Muscle layer of colon (tissue), 2 donors: ENCODE data around the gene ASB10.

ENCODE experiments used
- H3K27ac ChIP-seq: one replicate; pipeline ENCODE4 v1.7.0; 2013; ENCODE audit warnings: low read depth, mild to moderate bottlenecking, low read length, moderate library complexity
- H3K27me3 ChIP-seq, 2 donors: one replicate each; pipeline ENCODE4 v1.7.0; 2013; ENCODE audit warnings: low read length in 2 of 2, mild to moderate bottlenecking in 2 of 2; ENCODE audit not compliant: insufficient read depth in 2 of 2, control insufficient read depth in 1 of 2
- H3K36me3 ChIP-seq: one replicate; pipeline ENCODE4 v1.7.0; 2013; ENCODE audit warnings: mild to moderate bottlenecking, low read length; ENCODE audit not compliant: insufficient read depth
- H3K4me1 ChIP-seq: one replicate; pipeline ENCODE4 v1.7.0; 2013; ENCODE audit warnings: mild to moderate bottlenecking, low read length; ENCODE audit not compliant: insufficient read depth
- H3K4me3 ChIP-seq, 2 donors: one replicate each; pipeline ENCODE4 v1.7.0; 2013; ENCODE audit warnings: low read length in 2 of 2, low read depth in 1 of 2, mild to moderate bottlenecking in 1 of 2, moderate library complexity in 1 of 2
- H3K9ac ChIP-seq: one replicate; pipeline ENCODE4 v1.7.0; 2013; ENCODE audit warnings: low read length
- H3K9me3 ChIP-seq: one replicate; pipeline ENCODE4 v1.7.0; 2013; ENCODE audit warnings: mild to moderate bottlenecking, low read length
- donor health status: abdominal sarcoma.
- donor health status: Adenocarcinoma of cecum.

The ASB10 gene

DNA sequence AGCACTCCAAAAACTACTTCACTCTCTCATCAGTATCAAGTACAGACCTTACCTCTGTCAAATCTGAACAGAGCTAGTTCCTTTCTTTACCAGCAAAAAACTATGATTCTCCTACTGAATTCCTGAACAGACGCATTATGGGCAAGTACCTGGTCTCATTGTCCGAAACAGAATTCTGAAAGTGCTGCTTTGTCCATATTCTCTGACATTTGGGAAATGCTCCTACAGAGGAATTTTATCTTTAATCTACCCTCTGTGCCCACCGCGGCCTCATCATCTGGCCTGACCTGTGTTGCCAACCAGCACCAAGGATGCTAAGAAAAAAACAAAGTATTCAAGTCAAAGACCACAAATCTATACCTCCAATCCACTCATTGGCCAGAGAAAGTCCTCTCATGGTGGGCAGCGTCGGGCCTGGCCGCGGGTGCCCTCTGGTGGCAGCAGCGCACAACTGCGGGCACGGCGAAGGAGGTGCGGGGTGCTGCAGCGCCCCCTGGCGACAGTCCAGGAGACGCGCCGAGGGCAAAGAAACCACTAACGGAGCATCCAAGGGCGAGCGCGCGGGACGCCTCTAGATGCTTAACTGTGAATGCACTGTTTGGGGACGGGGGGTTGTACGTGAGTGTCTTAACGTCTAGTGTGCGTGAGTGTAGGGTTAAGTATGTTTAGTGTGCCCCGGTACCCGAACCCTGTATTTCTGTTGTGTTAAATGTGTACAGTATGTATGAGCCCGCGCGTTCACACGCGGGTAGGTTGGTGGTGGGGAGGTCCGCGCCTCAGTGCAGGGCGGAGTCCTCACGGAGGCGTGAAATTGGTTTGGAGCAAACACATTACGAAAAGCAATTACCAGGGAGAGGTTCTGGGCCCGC, 14.5 kb downstream of the ASB10 start:
- Histone ChIP-seq H3K27me3 (peaks cover 22 to 62% of the 10 kb centered on the region in 2 donors), H3K9me3 (no peaks in the 10 kb centered on the region), H3K4me3 (no peak overlapping the region), H3K4me1 (no peaks in the 10 kb centered on the region), H3K9ac (no peak overlapping the region), H3K27ac (no peak overlapping the region), H3K36me3 (no peaks in the 10 kb centered on the region)

DNA sequence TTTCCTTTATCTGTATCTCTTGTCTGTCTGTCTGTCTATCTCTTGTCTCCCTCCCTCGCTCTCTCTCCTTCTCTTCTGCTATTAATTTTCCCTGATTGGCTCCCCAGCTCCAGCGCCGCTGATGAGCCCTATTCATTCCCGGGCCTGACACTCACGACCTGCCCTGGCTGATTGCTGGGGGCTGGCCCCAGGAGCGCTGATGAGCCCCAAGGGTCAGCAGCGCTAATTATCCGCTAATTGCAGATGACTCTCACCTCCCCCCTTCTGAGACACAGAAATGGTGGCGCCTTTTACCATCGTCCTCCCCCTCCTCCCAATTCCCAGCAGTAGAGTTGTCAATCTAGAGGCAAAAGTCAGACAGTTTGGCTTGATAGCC, 18.3 kb downstream of the ASB10 start:
- H3K27ac ChIP-seq, result no peak overlapping the region
- H3K4me3 ChIP-seq, result no peak overlapping the region
- H3K9ac ChIP-seq, result no peak overlapping the region
- H3K36me3 ChIP-seq, result no peaks in the 10 kb centered on the region
- H3K4me1 ChIP-seq, result no peaks in the 10 kb centered on the region
- H3K27me3 ChIP-seq, result peaks cover 44 to 68% of the 10 kb centered on the region in 2 donors
- H3K9me3 ChIP-seq, result no peaks in the 10 kb centered on the region

DNA sequence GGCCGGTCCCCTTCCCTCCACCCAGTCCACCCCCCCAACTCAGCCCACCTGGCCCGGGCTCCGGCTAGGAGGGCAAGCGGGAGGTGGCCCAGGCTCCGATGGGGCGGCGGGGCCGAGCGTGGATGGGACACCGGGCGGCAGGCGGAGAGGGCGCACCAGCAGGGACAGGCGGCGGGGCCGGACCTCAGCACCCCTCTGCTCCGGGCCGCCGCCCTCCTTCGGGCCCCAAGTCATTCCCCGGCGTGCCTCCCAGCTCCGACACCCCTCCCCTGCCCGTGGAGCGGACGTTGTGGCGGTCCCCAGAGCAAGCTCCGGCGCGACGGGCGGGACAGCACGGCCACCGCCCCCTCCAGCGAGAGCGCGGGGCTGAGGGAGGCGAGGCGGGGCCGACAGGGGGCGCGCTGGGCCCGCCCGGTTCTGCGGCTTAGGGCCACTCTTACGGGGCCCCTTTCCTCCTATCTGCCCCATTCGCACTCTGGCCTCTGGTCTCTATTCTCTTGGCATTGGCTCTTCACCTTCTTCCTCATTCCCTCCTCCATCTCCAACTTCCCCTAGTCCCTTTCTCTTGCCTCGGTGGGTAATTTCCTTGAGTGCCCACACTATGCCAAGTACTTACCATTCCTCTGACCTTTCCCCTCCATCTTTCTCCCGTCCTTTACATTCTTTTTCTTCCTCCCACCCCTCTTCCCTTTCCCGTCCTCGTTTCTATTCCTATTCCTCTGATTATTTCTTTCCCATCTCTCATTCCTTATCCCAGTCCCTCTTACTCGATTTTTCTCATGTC, 18.9 kb downstream of the ASB10 start:
- Histone ChIP-seq H3K4me1 (no peaks in the 10 kb centered on the region), H3K4me3 (peak overlapping the region in 1 of 2 donors; percentile 47), H3K27ac (no peak overlapping the region), H3K9ac (no peak overlapping the region), H3K36me3 (no peaks in the 10 kb centered on the region), H3K27me3 (peaks cover 40 to 62% of the 10 kb centered on the region in 2 donors), H3K9me3 (no peaks in the 10 kb centered on the region)

DNA sequence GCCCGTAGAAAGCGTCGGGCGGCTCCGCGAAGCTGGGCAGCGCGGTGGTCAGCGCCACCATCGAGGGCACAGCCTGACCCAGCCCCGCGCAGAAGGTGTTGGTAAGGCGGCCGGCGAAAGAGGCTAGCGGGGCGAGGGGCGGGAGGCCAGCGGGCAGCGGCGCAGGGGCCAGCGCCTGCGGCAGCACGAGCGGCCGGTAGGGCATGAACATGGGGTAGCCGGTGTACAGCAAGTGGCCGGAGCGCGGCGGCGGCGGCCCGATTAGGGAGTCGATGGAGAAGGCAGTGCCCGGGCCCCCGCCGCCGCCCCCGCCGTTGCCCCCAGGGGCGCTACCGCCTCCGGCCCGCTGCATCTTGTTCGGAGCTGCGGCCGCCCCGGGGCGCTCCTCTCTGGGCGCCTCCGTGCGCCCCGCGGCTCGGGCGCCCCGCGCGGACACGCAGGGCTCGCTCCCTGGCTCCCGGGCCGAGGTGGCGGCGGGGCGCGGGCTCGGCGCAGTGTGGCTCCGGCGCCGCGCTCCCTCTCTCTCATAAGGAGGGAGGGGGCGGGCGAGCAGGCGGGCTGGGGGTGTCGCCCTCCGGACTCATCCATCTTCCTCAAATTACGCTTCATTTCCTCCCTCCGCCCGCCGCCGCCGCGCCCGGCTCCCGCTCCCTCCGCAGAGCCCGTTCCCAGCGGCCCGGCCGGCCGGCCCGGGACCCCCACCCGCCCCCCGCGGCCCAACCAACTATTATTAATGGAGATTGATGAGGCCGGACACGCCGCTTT, 19.7 kb downstream of the ASB10 start, which contains the start of gene GBX1:
Gene GBX1, minus strand, starts transcription at position 498 of the 765 bp plus-strand sequence. Its CDS starts 146 bp downstream, at position 352.
- Histone ChIP-seq H3K9me3 (no peaks in the 10 kb centered on the region), H3K27me3 (peaks cover 35 to 57% of the 10 kb centered on the region in 2 donors)

DNA sequence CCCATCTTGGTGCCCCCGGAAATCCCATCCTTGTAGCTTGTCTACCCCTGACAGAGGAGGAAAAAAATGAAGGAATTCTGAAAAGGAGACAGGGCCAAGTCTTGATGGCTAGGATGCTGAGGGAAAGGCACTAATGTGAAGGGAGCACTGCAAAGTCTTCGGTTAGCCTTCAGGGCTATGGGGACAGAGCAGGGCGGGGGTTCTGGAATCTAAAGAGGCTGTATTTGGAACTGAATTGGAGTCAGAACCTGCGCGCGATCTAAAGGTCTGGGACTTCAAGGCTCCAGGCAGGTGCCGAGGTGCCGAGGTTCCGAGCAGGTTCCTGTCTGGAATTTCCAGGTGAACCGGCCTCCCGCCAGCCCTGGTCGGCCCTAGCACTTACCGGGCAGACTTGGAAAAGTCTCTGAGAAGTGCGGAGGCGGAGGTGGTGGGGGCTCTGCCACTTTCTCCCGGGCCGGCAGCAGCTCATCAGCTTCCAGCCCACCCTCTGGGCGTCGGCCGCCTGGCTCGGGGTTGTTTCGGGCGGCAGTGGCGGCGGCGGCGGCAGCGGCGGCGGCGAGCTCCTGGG, 20.3 kb downstream of the ASB10 start:
- H3K9me3 ChIP-seq, result no peaks in the 10 kb centered on the region
- no peaks in the 10 kb centered on the region for H3K4me1 ChIP-seq
- H3K27me3 ChIP-seq, result peaks cover 35 to 57% of the 10 kb centered on the region in 2 donors
- H3K36me3 ChIP-seq, result no peaks in the 10 kb centered on the region
- no peak overlapping the region for H3K27ac ChIP-seq
- H3K4me3 ChIP-seq, result peak overlapping the region in 1 of 2 donors; percentile 47
- no peak overlapping the region for H3K9ac ChIP-seq

More for the DNA sequence above, 19.7 kb downstream of the ASB10 start, which contains the start of gene GBX1:
- Histone ChIP-seq H3K27ac (no peak within 1 kb of the TSS), H3K4me1 (no peaks in the 10 kb centered on the region), H3K9ac (no peak within 1 kb of the TSS), H3K4me3 (peak within 1 kb of the TSS in 1 of 2 donors; percentile 47), H3K36me3 (no peaks in the 10 kb centered on the region)

DNA sequence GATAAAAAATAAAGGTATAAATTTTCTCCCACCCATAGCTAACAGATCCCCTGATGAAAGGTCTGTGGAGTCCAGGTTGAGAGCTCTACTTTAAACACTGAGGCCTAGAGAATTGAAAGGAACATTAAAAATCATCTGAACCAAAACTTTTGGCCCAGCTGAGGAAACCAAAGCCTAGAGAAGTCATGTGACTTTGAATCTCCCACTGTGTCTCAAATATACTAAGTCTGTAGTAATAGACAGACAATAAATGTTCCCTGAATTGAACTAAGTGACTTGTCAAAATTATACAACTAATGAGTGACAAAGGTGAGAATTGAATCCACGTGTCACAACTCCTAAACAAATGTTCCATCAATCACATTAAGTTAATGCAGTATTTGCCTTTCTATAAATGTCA, 25.3 kb downstream of the ASB10 start:
- H3K27me3 ChIP-seq, result peaks cover 20 to 25% of the 10 kb centered on the region in 2 donors
- no peak overlapping the region for H3K4me3 ChIP-seq
- no peaks in the 10 kb centered on the region for H3K36me3 ChIP-seq
- no peak overlapping the region for H3K9ac ChIP-seq
- H3K9me3 ChIP-seq, result no peaks in the 10 kb centered on the region
- H3K27ac ChIP-seq, result no peak overlapping the region
- H3K4me1 ChIP-seq, result no peaks in the 10 kb centered on the region

DNA sequence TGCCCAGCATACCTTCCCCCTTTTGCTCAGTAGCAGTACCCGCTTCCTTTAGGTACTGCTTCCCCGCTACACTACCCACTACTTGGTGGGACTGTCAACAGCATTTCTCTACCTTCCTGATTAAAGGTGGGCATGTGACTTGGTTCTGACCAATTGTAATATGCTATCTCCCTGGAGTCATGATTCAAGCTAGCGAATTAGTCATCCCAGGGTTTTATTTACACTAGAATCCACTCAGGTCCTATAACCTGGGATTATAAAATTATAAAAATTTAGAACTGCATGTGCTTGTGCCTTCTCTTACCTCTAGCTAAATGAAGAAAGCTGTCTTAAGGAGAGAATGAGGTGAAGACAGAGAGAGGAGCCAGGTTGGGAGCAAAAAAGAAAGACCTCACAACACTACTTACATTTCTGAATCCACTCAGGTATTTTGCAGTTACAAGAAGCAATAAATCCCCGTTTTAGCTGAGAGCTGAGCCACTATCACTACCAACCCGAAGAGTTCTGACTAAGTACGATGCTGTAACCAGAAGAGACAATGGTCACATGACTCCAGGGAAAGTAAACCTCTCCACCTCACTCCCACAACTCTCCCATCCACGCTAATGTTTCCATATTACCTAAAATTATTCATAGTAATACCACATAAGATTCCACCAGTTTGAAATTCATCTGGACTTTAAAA, 29.3 kb downstream of the ASB10 start:
- no peak overlapping the region for H3K4me3 ChIP-seq
- no peaks in the 10 kb centered on the region for H3K9me3 ChIP-seq
- H3K27me3 ChIP-seq, result peaks cover 4 to 23% of the 10 kb centered on the region in 2 donors
- H3K36me3 ChIP-seq, result no peaks in the 10 kb centered on the region
- no peak overlapping the region for H3K9ac ChIP-seq
- H3K27ac ChIP-seq, result no peak overlapping the region
- H3K4me1 ChIP-seq, result no peaks in the 10 kb centered on the region

DNA sequence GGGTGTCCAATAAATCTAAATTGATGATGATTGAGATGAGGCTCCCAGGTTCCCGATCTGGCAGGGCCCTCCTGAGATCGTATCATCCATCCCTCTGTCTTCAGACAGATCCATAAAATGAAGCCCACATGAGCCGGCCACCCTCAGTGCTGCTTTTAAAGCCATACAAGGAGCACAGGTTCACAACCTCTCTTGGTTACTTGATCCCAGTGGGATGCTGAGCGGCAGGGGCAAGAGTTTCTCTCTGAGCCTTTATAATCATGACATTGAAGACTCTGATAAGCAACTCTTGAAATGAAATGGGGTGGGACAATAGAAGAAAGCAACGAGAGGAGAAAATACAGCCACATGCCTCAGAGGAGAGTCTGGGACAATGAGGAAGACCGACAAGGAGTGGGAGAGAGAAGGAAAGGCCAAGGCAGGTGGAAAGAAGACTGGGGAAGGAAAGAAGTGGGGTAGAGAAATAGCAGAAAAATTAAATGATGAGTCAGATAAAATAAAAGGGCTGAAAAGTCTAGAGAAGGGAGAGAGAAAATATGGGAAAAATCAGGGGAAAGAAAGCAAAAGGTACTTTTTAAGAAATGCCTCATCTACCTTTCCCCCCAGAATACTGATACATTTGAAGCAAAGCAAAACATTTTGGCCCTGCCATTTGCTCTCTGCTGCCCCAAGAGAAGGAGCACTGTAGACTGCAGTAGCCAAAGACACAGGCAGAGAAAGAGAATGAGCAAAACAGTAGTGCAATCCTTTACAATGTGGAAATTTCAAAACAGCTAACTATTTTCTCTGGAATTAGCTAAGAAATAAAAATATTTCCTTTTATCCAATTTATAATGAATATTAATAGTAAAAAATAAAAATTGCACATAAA, 34.2 kb downstream of the ASB10 start:
- H3K4me1 ChIP-seq, result no peaks in the 10 kb centered on the region
- H3K27me3 ChIP-seq, result peaks cover 4 to 56% of the 10 kb centered on the region in 2 donors
- no peaks in the 10 kb centered on the region for H3K9me3 ChIP-seq

DNA sequence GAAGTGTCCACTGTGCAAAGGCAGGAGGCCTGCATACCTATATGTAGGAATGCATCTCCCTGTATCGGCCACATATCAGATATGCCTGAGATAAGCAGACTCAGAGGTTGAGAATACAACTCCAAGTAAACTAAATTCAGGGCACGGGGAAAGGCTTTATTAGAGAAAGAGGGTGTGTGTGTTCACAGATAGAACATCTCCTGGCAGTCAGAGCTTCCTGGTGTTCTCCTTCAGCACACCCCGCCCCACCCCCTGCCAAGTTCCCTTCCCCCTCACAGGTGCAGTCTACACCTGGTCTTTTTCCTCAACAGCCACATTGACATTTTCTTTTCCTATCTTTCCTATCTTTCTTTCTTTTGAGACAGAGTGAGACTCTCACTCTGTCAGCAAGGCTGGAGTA, 36.7 kb downstream of the ASB10 start:
- Histone ChIP-seq H3K9ac (no peak overlapping the region), H3K36me3 (no peaks in the 10 kb centered on the region), H3K27ac (no peak overlapping the region), H3K9me3 (no peaks in the 10 kb centered on the region), H3K4me1 (no peaks in the 10 kb centered on the region), H3K4me3 (no peak overlapping the region), H3K27me3 (peaks cover 4 to 55% of the 10 kb centered on the region in 2 donors)

More for the DNA sequence above, 34.2 kb downstream of the ASB10 start:
- Histone ChIP-seq H3K27ac (no peak overlapping the region), H3K9ac (no peak overlapping the region), H3K36me3 (no peaks in the 10 kb centered on the region), H3K4me3 (no peak overlapping the region)
